Left lung (tissue), 10 donors: ENCODE data around the gene KEAP1. TPM values are rescaled to one million over a fixed set of nuclear protein-coding genes. Genes with fewer than 3 reads are reported as not detected.

Source experiments
- ATAC-seq: fragments of 200-7000 bp; cut with Tn5 transposase; one replicate; pipeline ENCODE4 v1.9.1; 2020; ENCODE audit warnings: moderate library complexity
- DNase-seq, 4 donors: peaks; one replicate each; pipeline ENCODE4 v3.0.0-alpha.2; 2013 to 2020
- H3K27ac ChIP-seq, 2 donors: fragments of 200-600 bp; sonication (generic) in 1 of 2; one replicate each; pipeline versions ENCODE4 v1.5.0 to v1.8.0; 2020 to 2021
- H3K27me3 ChIP-seq, 2 donors: fragments of 200-600 bp; sonication (generic) in 1 of 2; one replicate each; pipeline versions ENCODE4 v1.5.0 to v1.8.0; 2020 to 2021
- H3K36me3 ChIP-seq, 2 donors: fragments of 200-600 bp; sonication (generic) in 1 of 2; one replicate each; pipeline versions ENCODE4 v1.5.0 to v1.8.0; 2020 to 2021
- H3K4me1 ChIP-seq, 2 donors: fragments of 200-600 bp; one replicate each; pipeline ENCODE4 v1.8.0; 2021
- H3K4me3 ChIP-seq, 2 donors: fragments of 200-600 bp; sonication (generic) in 1 of 2; one replicate each; pipeline versions ENCODE4 v1.5.0 to v1.8.0; 2020 to 2021; ENCODE audit warnings: mild to moderate bottlenecking in 1 of 2
- H3K9me3 ChIP-seq, 2 donors: fragments of 200-600 bp; sonication (generic) in 1 of 2; one replicate each; pipeline versions ENCODE4 v1.5.0 to v1.8.0; 2020 to 2021
- CTCF ChIP-seq, 2 donors: fragments of 200-600 bp; sonication (generic) in 1 of 2; IDR thresholded peaks; one replicate each; pipeline versions ENCODE4 v1.5.0 to v1.8.0; 2021; ENCODE audit warnings: antibody characterized with exemption in 2 of 2
- intact Hi-C, 2 donors: fragments of 100-400 bp; cut with DNase I; formaldehyde crosslinking; loops; one replicate each; pipeline versions ENCODE4 v1.11.2 to v1.14.2; 2022
- polyA plus RNA-seq, 6 donors: library from polyadenylated mRNA; unstranded; fragments of 120-200 nt; gene quantifications; one replicate each; pipeline ENCODE4 v1.2.1, GENCODE V29; 2013; ENCODE audit not compliant: insufficient read length in 6 of 6
- total RNA-seq, 2 donors: library from RNA; stranded (reverse); fragmentation: NEBNext Ultra II Directional; extraction: Animal tissue kit (Norgen Biotek cat#: 25700); gene quantifications; one replicate each; pipeline ENCODE4 v1.2.1, GENCODE V29; 2021
- donor health status: DM: no; HTN: yes; CAD: no.
- donor health status: DM: no; HTN: no; CAD: no.

Gene KEAP1
- total and polyA plus RNA-seq, 8 donors: 56.0 to 82.2 (median 75.8) TPM

- TF ChIP-seq CTCF (IDR thresholded peaks at IDR 0.05): no peak
- no peak for ATAC-seq
- Histone ChIP-seq H3K36me3 (peaks cover 0 to 90% of the 10 kb centered on the region in 2 donors), H3K27me3 (no peaks in the 10 kb centered on the region), H3K9me3 (no peaks in the 10 kb centered on the region), H3K27ac (no peak overlapping the region), H3K4me3 (no peak overlapping the region), H3K4me1 (peaks cover 0 to 13% of the 10 kb centered on the region in 2 donors)
- DNase-seq: no peak
- intact Hi-C loops: no loop called here
Measured at GRCh38 chr19:10550336-10550735, 47.2 kb upstream of the KEAP1 start.

DNA sequence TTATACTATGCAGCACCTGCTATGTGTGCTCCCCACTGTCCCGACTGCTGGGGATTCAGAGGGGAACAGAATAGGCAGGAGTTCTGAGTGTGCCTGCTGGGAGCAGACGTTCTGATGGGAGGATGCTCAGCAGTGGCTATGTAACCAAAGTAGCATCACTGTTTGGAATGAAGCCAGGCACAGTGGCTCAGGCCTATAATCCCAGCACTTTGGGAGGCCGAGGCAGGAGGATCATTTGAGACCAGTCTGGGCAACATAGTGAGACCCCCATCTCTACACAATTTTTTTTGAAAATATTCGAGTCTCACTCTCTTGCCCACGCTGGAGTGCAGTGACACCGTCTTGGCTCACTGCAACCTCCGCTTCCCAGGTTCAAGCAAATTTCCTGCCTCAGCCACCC is 46.6 kb upstream of the KEAP1 start:
- Histone ChIP-seq H3K9me3 (no peaks in the 10 kb centered on the region), H3K4me3 (no peak overlapping the region), H3K4me1 (peaks cover 3 to 19% of the 10 kb centered on the region in 2 donors), H3K27ac (no peak overlapping the region), H3K36me3 (peaks cover 0 to 84% of the 10 kb centered on the region in 2 donors), H3K27me3 (no peaks in the 10 kb centered on the region)
- no peak for TF ChIP-seq CTCF (IDR thresholded peaks at IDR 0.05)
- no peak for ATAC-seq
- intact Hi-C loops: no loop called here
- no peak for DNase-seq

DNA sequence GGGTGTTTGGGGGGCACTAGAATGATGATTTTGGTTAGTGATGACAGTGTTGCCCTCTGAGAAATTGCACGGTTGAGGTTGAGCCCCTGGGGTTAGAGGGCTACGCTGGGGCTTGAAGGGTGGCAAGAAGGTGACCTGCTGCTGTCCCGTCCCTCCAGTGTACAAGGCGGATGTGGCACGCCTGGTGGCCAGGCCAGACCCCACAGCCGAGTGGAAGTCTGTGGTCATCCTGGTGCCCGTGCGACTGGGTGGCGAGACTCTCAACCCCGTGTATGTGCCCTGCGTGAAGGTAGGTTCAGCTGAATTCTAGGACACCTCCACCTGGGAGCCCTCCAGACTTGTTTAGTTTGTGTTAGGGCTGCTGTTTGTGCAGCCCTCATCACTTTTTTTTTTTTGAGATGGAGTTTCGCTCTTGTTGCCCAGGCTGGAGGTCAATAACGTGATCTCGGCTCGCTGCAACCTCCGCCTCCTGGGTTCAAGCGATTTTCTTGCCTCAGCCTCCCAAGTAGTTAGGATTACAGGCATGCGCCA is 45.7 kb upstream of the KEAP1 start:
- Histone ChIP-seq H3K9me3 (no peaks in the 10 kb centered on the region), H3K36me3 (peaks cover 0 to 75% of the 10 kb centered on the region in 2 donors), H3K27me3 (no peaks in the 10 kb centered on the region), H3K4me3 (no peak overlapping the region), H3K27ac (no peak overlapping the region), H3K4me1 (peaks cover 7 to 24% of the 10 kb centered on the region in 2 donors)
- intact Hi-C loops: no loop called here
- ATAC-seq (no peak), DNase-seq (no peak)
- no peak for TF ChIP-seq CTCF (IDR thresholded peaks at IDR 0.05)

DNA sequence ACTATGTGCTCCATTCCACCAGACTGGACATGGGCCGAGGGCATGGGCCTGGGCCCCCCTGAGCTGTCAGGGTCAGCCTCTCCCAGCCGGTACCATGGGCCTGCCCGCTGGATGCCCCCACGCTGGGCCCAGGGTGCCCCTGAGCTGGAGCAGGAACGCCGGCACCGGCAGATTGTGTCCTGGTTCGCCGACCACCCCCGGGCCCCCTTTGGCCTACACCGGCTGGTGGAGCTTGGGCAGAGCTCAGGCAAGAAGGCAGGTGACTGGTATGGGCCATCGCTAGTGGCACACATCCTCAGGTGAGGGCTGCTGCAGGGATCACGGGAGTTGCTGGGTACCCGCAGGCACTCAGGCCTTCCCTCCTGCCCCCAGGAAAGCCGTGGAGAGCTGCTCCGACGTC is 43.7 kb upstream of the KEAP1 start:
- Histone ChIP-seq H3K27ac (no peak overlapping the region), H3K36me3 (peaks cover 0 to 55% of the 10 kb centered on the region in 2 donors), H3K4me1 (peaks cover 7 to 28% of the 10 kb centered on the region in 2 donors), H3K9me3 (no peaks in the 10 kb centered on the region), H3K27me3 (no peaks in the 10 kb centered on the region), H3K4me3 (no peak overlapping the region)
- TF ChIP-seq CTCF (IDR thresholded peaks at IDR 0.05): no peak
- ATAC-seq: no peak
- intact Hi-C loops: no loop called here
- no peak for DNase-seq

DNA sequence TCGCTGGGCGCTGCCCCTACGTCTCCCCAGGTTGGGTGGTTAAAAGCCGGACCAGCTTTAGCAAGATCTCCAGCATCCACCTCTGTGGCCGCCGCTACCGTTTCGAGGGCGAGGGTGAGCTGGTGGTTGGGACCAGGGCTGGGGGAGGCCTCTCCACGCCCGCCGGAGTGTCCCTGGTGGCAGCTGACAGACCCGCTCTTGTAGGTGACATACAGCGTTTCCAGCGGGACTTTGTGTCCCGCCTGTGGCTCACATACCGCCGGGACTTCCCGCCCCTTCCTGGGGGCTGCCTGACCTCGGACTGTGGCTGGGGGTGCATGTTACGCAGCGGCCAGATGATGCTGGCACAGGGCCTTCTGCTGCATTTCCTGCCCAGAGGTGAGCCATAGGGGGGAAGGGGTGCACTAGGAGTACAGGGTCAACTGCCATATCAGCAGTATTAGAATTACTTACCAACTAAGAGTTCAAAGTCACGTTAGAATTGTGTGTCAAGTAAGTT is 41.6 kb upstream of the KEAP1 start:
- DNase-seq: peak in 1 of 4 donors; percentile 75
- Histone ChIP-seq H3K36me3 (peaks cover 0 to 35% of the 10 kb centered on the region in 2 donors), H3K27ac (peak overlapping the region in 1 of 2 donors; percentile 1), H3K4me1 (peaks cover 7 to 34% of the 10 kb centered on the region in 2 donors), H3K9me3 (no peaks in the 10 kb centered on the region), H3K27me3 (no peaks in the 10 kb centered on the region), H3K4me3 (peak overlapping the region; percentile 87 to 92)
- TF ChIP-seq CTCF (IDR thresholded peaks at IDR 0.05): no peak
- intact Hi-C loops: no loop called here
- ATAC-seq: no peak
